Measurements from ENCODE around the gene SLC35B3.
"Not testable (repeated sequence)": the region's sequence is repeated elsewhere in the genome, so short reads cannot be mapped to it uniquely, and the experiment has no call there.

Gene SLC35B3

GRCh38 chr6:8435093-8435844, at the start of gene SLC35B3:
Gene SLC35B3, minus strand, starts transcription at chr6:8435545.
- peak; percentile 98 for DNase-seq

GRCh38 chr6:8483650-8484049, 48.3 kb upstream of the SLC35B3 start:
- no peak for DNase-seq

GRCh38 chr6:8481727-8482126, 46.4 kb upstream of the SLC35B3 start:
- DNase-seq, result peak; percentile 61

GRCh38 chr6:8478418-8478817, 43.1 kb upstream of the SLC35B3 start:
- DNase-seq, result no peak

- DNase-seq, result no peak
These were observed 41.3 kb upstream of the SLC35B3 start for GRCh38 chr6:8476656-8477055.

- DNase-seq, result no peak
These were observed 33.4 kb upstream of the SLC35B3 start for GRCh38 chr6:8468552-8469356.

GRCh38 chr6:8462694-8463093, 27.3 kb upstream of the SLC35B3 start:
- no peak for DNase-seq

- DNase-seq, result peak; percentile 46
These were observed 26.8 kb upstream of the SLC35B3 start for GRCh38 chr6:8462169-8462568.

GRCh38 chr6:8446391-8446790, 11.0 kb upstream of the SLC35B3 start:
- DNase-seq, result no peak

GRCh38 chr6:8445930-8446329, 10.6 kb upstream of the SLC35B3 start:
- not testable (repeated sequence) for DNase-seq

- DNase-seq, result peak; percentile 17
These were observed 6.8 kb upstream of the SLC35B3 start for GRCh38 chr6:8442150-8442549.

- DNase-seq, result no peak
These were observed 6.1 kb upstream of the SLC35B3 start for GRCh38 chr6:8441452-8441851.

- no peak for DNase-seq
These were observed 4.4 kb upstream of the SLC35B3 start for GRCh38 chr6:8439601-8440268.

GRCh38 chr6:8437813-8438212, 2.5 kb upstream of the SLC35B3 start:
- DNase-seq, result no peak

- DNase-seq, result peak; percentile 20
These were observed 1.6 kb upstream of the SLC35B3 start for GRCh38 chr6:8436966-8437365.

- DNase-seq, result no peak
These were observed 462 bp upstream of the SLC35B3 start for GRCh38 chr6:8435845-8436168.

- no peak for DNase-seq
These were observed 635 bp downstream of the SLC35B3 start for GRCh38 chr6:8434727-8435092.

- no peak for DNase-seq
These were observed 2.7 kb downstream of the SLC35B3 start for GRCh38 chr6:8432614-8433013.

- DNase-seq, result no peak
These were observed 5.5 kb downstream of the SLC35B3 start for GRCh38 chr6:8429821-8430220.

GRCh38 chr6:8426544-8426943, 8.8 kb downstream of the SLC35B3 start:
- not testable (repeated sequence) for DNase-seq

GRCh38 chr6:8420031-8420588, 15.2 kb downstream of the SLC35B3 start:
- no peak for DNase-seq

GRCh38 chr6:8415913-8416312, 19.4 kb downstream of the SLC35B3 start:
- no peak for DNase-seq

- no peak for DNase-seq
These were observed 20.1 kb downstream of the SLC35B3 start for GRCh38 chr6:8415280-8415679.

- DNase-seq, result no peak
These were observed 20.5 kb downstream of the SLC35B3 start for GRCh38 chr6:8414844-8415243.
